Spleen (tissue), 7 donors: ENCODE measurements around the gene RANBP3.

Experiments used
- CTCF ChIP-seq, 11 experiments: fragments of 200-600 bp in 7 of 11; fragments of 450-650 bp in 4 of 11; sonication (generic) in 4 of 11; IDR thresholded peaks in 8 of 11; conservative IDR thresholded peaks in 3 of 11; 1 replicate in 7 of 11; 2 replicates in 4 of 11; pipeline versions ENCODE4 v1.4.0 to v1.8.0; 2016 to 2021; ENCODE audit warnings: antibody characterized with exemption in 11 of 11, inconsistent platforms in 4 of 11, mild to moderate bottlenecking in 1 of 11
- POLR2A ChIP-seq, 3 donors: fragments of 450-650 bp; IDR thresholded peaks; one replicate each; pipeline ENCODE4 v1.5.1; 2017; ENCODE audit warnings: antibody characterized with exemption in 3 of 3, mild to moderate bottlenecking in 1 of 3
- POLR2AphosphoS5 ChIP-seq, 3 donors: sonication (generic); formaldehyde crosslinking; IDR thresholded peaks; one replicate each; pipeline ENCODE4 v1.5.1; 2017; ENCODE audit warnings: antibody characterized with exemption in 3 of 3
- donor health status: DM: no; HTN: no; CAD: no; lungs with moderate emphysema.
- donor health status: DM: no; HTN: no; CAD: no.
- donor health status: DM: no; HTN: no; CAD: no.

- no peak for TF ChIP-seq CTCF (IDR thresholded peaks at IDR 0.05 in 8 of 11, conservative IDR thresholded peaks at IDR 0.05 in 3 of 11)
- no peak for TF ChIP-seq POLR2A (IDR thresholded peaks at IDR 0.05)
- peak in 1 of 3 donors; percentile 9 for TF ChIP-seq POLR2AphosphoS5 (IDR thresholded peaks at IDR 0.05)
Measured at GRCh38 chr19:6023085-6023682, 45.2 kb upstream of the RANBP3 start.
